ENCODE results near the gene KDSR. TPM values are rescaled to one million over a fixed set of nuclear protein-coding genes. Genes with fewer than 3 reads are reported as not detected.
A peak's percentile ranks its signal among the peaks of the same experiment; 100 is the strongest.

Gene KDSR
- total RNA-seq, 1 donor from 2014 or later, result 15.3 TPM

DNA sequence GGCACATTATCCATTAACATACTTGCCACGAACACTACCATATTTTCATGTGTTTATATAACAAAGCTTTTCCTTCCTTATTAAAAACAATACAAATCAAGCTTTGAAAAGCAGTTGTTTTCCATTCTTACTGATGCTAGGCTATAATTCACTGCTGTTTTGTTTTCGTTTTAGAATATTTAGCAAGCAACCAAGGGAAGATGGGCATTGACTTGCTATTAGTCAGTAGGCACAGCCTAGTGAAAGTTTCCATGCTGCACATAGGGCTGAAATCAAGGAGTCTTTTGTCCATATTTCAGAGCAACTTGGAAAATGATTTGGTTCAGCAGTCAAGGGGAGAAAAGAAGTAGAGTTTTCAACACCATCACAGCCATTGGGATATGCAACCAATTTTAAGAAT lies 78.7 kb downstream of the KDSR start:
- Mint-ChIP-seq H3K4me1 (no peaks in the 10 kb centered on the region), H3K9me3 (no peaks in the 10 kb centered on the region), H3K4me3 (no peak overlapping the region), H3K36me3 (ENCODE audit: low read depth) (peaks cover 34% of the 10 kb centered on the region), H3K27ac (no peak overlapping the region), H3K27me3 (no peaks in the 10 kb centered on the region)
- ChIA-PET POLR2A (interaction anchor here (0.5 to 3.2 kb wide), 8 partner anchors 11 to 237 kb away, joined by 3 to 16 read pairs (median 4); partner anchors contain the start of gene BCL2), CTCF (interaction anchor here (1.2 to 4.6 kb wide), 2 partner anchors 30 to 272 kb away, joined by 3 to 29 read pairs; partner anchors contain the start of gene BCL2)
- DNase-seq (no peak), ATAC-seq (ENCODE audit: low read depth) (no peak)
- TF ChIP-seq, protein P1, sequence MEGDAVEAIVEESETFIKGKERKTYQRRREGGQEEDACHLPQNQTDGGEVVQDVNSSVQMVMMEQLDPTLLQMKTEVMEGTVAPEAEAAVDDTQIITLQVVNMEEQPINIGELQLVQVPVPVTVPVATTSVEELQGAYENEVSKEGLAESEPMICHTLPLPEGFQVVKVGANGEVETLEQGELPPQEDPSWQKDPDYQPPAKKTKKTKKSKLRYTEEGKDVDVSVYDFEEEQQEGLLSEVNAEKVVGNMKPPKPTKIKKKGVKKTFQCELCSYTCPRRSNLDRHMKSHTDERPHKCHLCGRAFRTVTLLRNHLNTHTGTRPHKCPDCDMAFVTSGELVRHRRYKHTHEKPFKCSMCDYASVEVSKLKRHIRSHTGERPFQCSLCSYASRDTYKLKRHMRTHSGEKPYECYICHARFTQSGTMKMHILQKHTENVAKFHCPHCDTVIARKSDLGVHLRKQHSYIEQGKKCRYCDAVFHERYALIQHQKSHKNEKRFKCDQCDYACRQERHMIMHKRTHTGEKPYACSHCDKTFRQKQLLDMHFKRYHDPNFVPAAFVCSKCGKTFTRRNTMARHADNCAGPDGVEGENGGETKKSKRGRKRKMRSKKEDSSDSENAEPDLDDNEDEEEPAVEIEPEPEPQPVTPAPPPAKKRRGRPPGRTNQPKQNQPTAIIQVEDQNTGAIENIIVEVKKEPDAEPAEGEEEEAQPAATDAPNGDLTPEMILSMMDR (IDR thresholded peaks at IDR 0.05), result no peak
- intact Hi-C loops (cut with micrococcal nuclease), result loop anchor here (5.0 kb wide), 1 partner anchor 36 kb away; no protein-coding TSS in a partner anchor

DNA sequence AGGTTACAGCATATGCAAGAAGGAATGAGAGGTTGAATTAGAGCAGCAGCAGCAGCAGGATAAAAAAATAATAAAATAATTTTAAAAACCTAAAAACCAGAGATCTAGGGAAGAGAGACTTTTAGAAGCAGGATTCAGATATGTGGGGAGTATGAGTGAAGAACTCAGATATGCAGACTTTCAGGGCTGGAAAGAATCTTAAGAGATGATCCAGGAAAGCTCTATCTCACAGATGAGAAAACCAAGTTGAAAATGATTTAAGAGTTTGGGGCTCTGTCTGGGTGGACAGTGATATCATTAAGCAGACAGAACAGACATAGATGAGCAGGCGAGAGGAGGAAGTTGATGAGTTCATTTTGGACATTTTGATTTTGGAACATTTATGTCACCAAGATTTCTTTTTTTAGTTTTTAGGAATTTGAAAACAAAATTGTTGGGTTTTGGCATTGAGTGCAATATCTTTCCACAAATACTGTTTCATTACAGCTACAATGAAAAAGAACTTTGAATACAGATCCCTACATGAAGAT lies 79.2 kb downstream of the KDSR start:
- H3K4me1 Mint-ChIP-seq, result no peaks in the 10 kb centered on the region
- ATAC-seq (ENCODE audit: low read depth), result no peak

DNA sequence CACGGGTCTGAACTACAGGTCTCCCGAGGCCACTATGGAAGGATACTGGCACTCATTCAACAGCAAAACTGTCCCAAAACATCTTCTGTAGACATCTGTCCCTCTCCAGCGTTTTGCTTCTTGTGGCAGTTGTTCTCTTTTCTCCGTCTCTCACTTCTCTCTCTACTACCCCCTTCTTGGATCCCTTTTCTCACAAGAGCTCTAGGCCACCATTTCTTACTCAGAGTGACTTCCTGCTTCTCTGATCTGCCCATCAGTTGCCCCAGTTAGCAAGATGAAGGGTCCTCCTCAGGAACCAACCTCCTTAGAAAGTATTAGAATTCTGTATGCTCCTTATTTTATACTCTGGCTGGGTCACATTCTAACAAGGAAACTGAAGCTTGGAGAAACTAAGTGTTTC lies 80.1 kb downstream of the KDSR start:
- TF ChIP-seq, protein P1 (IDR thresholded peaks at IDR 0.05), result no peak
- no peak for DNase-seq
- Mint-ChIP-seq H3K4me3 (no peak overlapping the region), H3K27me3 (no peaks in the 10 kb centered on the region), H3K27ac (no peak overlapping the region), H3K4me1 (peaks cover 6% of the 10 kb centered on the region), H3K36me3 (ENCODE audit: low read depth) (peaks cover 28% of the 10 kb centered on the region), H3K9me3 (no peaks in the 10 kb centered on the region)
- CTCF ChIA-PET, result interaction anchor here (4.6 kb wide), 1 partner anchor 31 kb away, joined by 29 read pairs; the partner anchor contains the start of gene BCL2
- ATAC-seq (ENCODE audit: low read depth), result no peak
- intact Hi-C loops (cut with micrococcal nuclease), result loop anchor here (5.0 kb wide), 1 partner anchor 35 kb away; no protein-coding TSS in a partner anchor
- POLR2A ChIA-PET, result interaction anchor here (1.1 to 3.2 kb wide), 5 partner anchors 25 to 129 kb away, joined by 3 to 16 read pairs (median 8); partner anchors contain the start of gene BCL2

More for the DNA sequence above, 79.2 kb downstream of the KDSR start:
- Mint-ChIP-seq H3K4me3 (no peak overlapping the region), H3K27me3 (no peaks in the 10 kb centered on the region), H3K36me3 (ENCODE audit: low read depth) (peaks cover 32% of the 10 kb centered on the region), H3K27ac (no peak overlapping the region), H3K9me3 (no peaks in the 10 kb centered on the region)
- intact Hi-C loops (cut with micrococcal nuclease), result loop anchor here (5.0 kb wide), 1 partner anchor 35 kb away; no protein-coding TSS in a partner anchor
- CTCF ChIA-PET, result interaction anchor here (0.7 to 4.6 kb wide), 2 partner anchors 26 to 30 kb away, joined by 3 to 29 read pairs; partner anchors contain the start of gene BCL2
- POLR2A ChIA-PET, result interaction anchor here (0.5 to 3.2 kb wide), 10 partner anchors 12 to 237 kb away, joined by 3 to 16 read pairs (median 4); partner anchors contain the start of gene BCL2
- no peak for DNase-seq
- TF ChIP-seq, protein P1 (IDR thresholded peaks at IDR 0.05), result no peak

DNA sequence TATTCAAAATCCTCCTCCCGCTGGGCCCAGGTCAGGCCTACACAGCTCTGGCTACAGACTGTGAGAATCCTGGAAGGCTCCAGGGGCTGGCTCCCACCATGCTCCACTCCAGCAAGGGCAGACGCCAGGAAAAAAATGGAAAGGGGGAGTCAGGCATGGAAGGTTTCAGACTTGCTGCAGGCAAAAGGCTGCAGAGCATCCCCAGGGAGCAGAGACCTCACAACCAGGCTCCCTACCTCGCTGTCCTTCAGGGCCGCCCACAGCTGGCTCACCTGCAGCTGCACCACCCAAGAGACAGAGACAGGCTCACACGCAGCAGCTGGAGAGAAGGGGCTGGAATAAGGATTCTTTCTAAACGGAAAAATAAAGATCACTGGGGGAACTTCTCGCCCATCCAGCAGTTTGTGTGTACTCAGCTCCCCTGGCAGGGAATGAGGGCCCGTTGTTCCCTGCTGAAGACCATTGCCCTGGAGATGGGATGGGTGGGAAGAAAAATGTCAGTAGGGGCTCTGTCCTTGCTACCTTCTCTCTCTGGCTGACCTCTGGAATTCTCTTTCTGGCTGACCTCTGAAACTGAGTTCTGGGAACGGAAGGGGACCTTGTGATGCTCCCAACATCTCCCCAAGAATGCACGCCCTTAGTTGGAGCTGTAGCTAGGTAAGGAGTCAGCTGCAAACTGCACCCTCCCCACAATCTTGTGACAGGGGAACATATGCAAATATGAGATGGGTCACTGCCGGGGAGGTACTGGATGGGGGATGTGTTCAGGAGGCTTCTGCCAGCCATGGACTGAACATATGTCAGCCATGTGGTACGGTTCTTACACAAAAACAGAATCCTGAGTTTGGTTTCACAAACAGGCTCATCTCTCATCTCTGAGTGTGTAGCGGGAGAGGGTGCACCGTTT lies 81.9 kb downstream of the KDSR start:
- TF ChIP-seq, protein P1 (IDR thresholded peaks at IDR 0.05), result no peak
- ChIA-PET CTCF (interaction anchor here (1.2 to 4.6 kb wide), 2 partner anchors 26 to 33 kb away, joined by 3 to 29 read pairs; partner anchors contain the start of gene BCL2), POLR2A (interaction anchor here (0.8 to 3.2 kb wide), 8 partner anchors 8 to 123 kb away, joined by 3 to 16 read pairs (median 4); partner anchors contain the start of gene BCL2)
- no peaks in the 10 kb centered on the region for H3K9me3 Mint-ChIP-seq
- peak overlapping the region; percentile 81 for H3K4me3 Mint-ChIP-seq
- intact Hi-C loops (cut with micrococcal nuclease), result loop anchor here (1.0 to 5.0 kb wide), 5 partner anchors 8 to 124 kb away; partner anchors contain the start of gene BCL2
- H3K36me3 Mint-ChIP-seq (ENCODE audit: low read depth), result peaks cover 39% of the 10 kb centered on the region
- H3K27ac Mint-ChIP-seq, result no peak overlapping the region
- H3K27me3 Mint-ChIP-seq, result no peaks in the 10 kb centered on the region
- peak; percentile 28 for DNase-seq
- ATAC-seq (ENCODE audit: low read depth), result peak; percentile 86
- peaks cover 21% of the 10 kb centered on the region for H3K4me1 Mint-ChIP-seq
